Spleen (tissue), 11 donors: ENCODE results near the gene KLK15. TPM values are rescaled to one million over a fixed set of nuclear protein-coding genes. Genes with fewer than 3 reads are reported as not detected.

Experiments
- DNase-seq: peaks from one replicate; pipeline ENCODE4 v3.0.0-alpha.2; 2020
- H3K27ac ChIP-seq, 8 donors: fragments of 200-600 bp; sonication (generic) in 7 of 8; 1 replicate in 4 of 8; 2 replicates in 4 of 8; pipeline versions ENCODE4 v1.5.0 to v1.8.0; 2016 to 2021; ENCODE audit warnings: inconsistent platforms in 4 of 8, mild to moderate bottlenecking in 4 of 8, moderate library complexity in 1 of 8
- H3K27me3 ChIP-seq, 7 donors: fragments of 200-600 bp; sonication (generic) in 6 of 7; replicated peaks in 1 of 7; 1 replicate in 4 of 7; 2 replicates in 3 of 7; pipeline versions ENCODE4 v1.5.0 to v1.8.0; 2016 to 2021; ENCODE audit warnings: inconsistent platforms in 3 of 7, mild to moderate bottlenecking in 1 of 7
- H3K36me3 ChIP-seq, 6 donors: fragments of 200-600 bp; sonication (generic) in 5 of 6; 1 replicate in 4 of 6; 2 replicates in 2 of 6; pipeline versions ENCODE4 v1.5.0 to v1.8.0; 2016 to 2021; ENCODE audit warnings: inconsistent platforms in 2 of 6
- H3K4me1 ChIP-seq, 6 donors: fragments of 200-600 bp; sonication (generic) in 5 of 6; 1 replicate in 3 of 6; 2 replicates in 3 of 6; pipeline versions ENCODE4 v1.5.0 to v1.8.0; 2016 to 2021; ENCODE audit warnings: inconsistent platforms in 3 of 6
- H3K4me3 ChIP-seq, 8 donors: fragments of 200-600 bp; sonication (generic) in 7 of 8; 1 replicate in 4 of 8; 2 replicates in 4 of 8; pipeline versions ENCODE4 v1.5.0 to v1.8.0; 2016 to 2021; ENCODE audit warnings: inconsistent platforms in 4 of 8, mild to moderate bottlenecking in 4 of 8, moderate library complexity in 2 of 8
- H3K9me3 ChIP-seq, 8 donors: fragments of 200-600 bp; sonication (generic) in 7 of 8; 1 replicate in 4 of 8; 2 replicates in 4 of 8; pipeline versions ENCODE4 v1.5.0 to v1.8.0; 2016 to 2021; ENCODE audit warnings: inconsistent platforms in 4 of 8
- CTCF ChIP-seq, 11 experiments: fragments of 200-600 bp in 7 of 11; fragments of 450-650 bp in 4 of 11; sonication (generic) in 4 of 11; IDR thresholded peaks in 8 of 11; conservative IDR thresholded peaks in 3 of 11; 1 replicate in 7 of 11; 2 replicates in 4 of 11; pipeline versions ENCODE4 v1.4.0 to v1.8.0; 2016 to 2021; ENCODE audit warnings: antibody characterized with exemption in 11 of 11, inconsistent platforms in 4 of 11, mild to moderate bottlenecking in 1 of 11
- POLR2A ChIP-seq, 3 donors: fragments of 450-650 bp; IDR thresholded peaks; one replicate each; pipeline ENCODE4 v1.5.1; 2017; ENCODE audit warnings: antibody characterized with exemption in 3 of 3, mild to moderate bottlenecking in 1 of 3
- POLR2AphosphoS5 ChIP-seq, 3 donors: sonication (generic); formaldehyde crosslinking; IDR thresholded peaks; one replicate each; pipeline ENCODE4 v1.5.1; 2017; ENCODE audit warnings: antibody characterized with exemption in 3 of 3
- WGBS, 5 donors: extraction: QIAGEN DNeasy Blood & Tissue Kit in 3 of 5; methylation state at CpG; one replicate each; pipeline versions ENCODE4 v1.1.5 to v1.1.7; 2013 to 2018; 5-methylcytosine and 5-hydroxymethylcytosine counted together
- intact Hi-C: fragments of 100-400 bp; cut with DNase I; formaldehyde crosslinking; loops from one replicate; pipeline ENCODE4 v1.15.0; 2023; ENCODE audit warnings: low total_unique reads
- polyA plus RNA-seq, 3 donors: library from polyadenylated mRNA; stranded (reverse); fragments of 200-250 nt; gene quantifications; one replicate each; pipeline ENCODE4 v1.2.1, GENCODE V29; 2013
- total RNA-seq, 7 donors: library from RNA; depleted of rRNA in 3 of 7; stranded (reverse); fragments of >200 nt in 3 of 7; fragmentation: NEBNext Ultra II Directional in 4 of 7; extraction: Animal tissue kit (Norgen Biotek cat#: 25700) in 4 of 7; gene quantifications; one replicate each; pipeline versions ENCODE4 v1.1.0 to v1.2.1, GENCODE V29; 2016 to 2021
- donor health status: healthy with polysubstance abuse.
- donor health status: DM: no; HTN: no; CAD: no; lungs with moderate emphysema.
- donor health status: DM: no; HTN: no; CAD: no.
- donor health status: Bipolar disorder and iron deficiency.
- donor health status: healthy.
- donor health status: DM: no; HTN: no; CAD: no.
- donor health status: DM: yes; HTN: yes; CAD: no.

The KLK15 gene
- total and polyA plus RNA-seq, 10 donors: 0.07 to 0.13 TPM; not detected in 8

- Histone ChIP-seq H3K27me3 (peaks cover 0 to 33% (median 0%) of the 10 kb centered on the region in 7 donors), H3K4me3 (no peak overlapping the region), H3K4me1 (no peaks in the 10 kb centered on the region), H3K9me3 (peaks cover 3 to 36% (median 28%) of the 10 kb centered on the region in 8 donors), H3K27ac (no peak overlapping the region), H3K36me3 (no peaks in the 10 kb centered on the region)
- TF ChIP-seq POLR2AphosphoS5 (IDR thresholded peaks at IDR 0.05) (no peak), CTCF (IDR thresholded peaks at IDR 0.05 in 8 of 11, conservative IDR thresholded peaks at IDR 0.05 in 3 of 11) (no peak), POLR2A (IDR thresholded peaks at IDR 0.05) (no peak)
- no peak for DNase-seq
- WGBS, 5 donors: 82 to 87% (median 84%) methylated on average over 7 of the region's 7 CpGs
- intact Hi-C loops: no loop called here
Observed at GRCh38 chr19:50843701-50844221, 10.4 kb upstream of the KLK15 start.

GRCh38 chr19:50843205-50843604 lies 9.8 kb upstream of the KLK15 start:
- no peak for DNase-seq
- Histone ChIP-seq H3K36me3 (no peaks in the 10 kb centered on the region), H3K4me1 (no peaks in the 10 kb centered on the region), H3K4me3 (no peak overlapping the region), H3K27me3 (peaks cover 0 to 33% (median 0%) of the 10 kb centered on the region in 7 donors), H3K9me3 (peaks cover 3 to 36% (median 28%) of the 10 kb centered on the region in 8 donors), H3K27ac (no peak overlapping the region)
- TF ChIP-seq POLR2A (IDR thresholded peaks at IDR 0.05) (no peak), CTCF (IDR thresholded peaks at IDR 0.05 in 8 of 11, conservative IDR thresholded peaks at IDR 0.05 in 3 of 11) (no peak), POLR2AphosphoS5 (IDR thresholded peaks at IDR 0.05) (no peak)
- intact Hi-C loops: no loop called here
- 89 to 97% (median 95%) methylated on average over 2 of the region's 2 CpGs for WGBS, 5 donors

- no peak overlapping the region for H3K27ac ChIP-seq
- intact Hi-C loops: no loop called here
- no peaks in the 10 kb centered on the region for H3K36me3 ChIP-seq
- DNase-seq: no peak
- WGBS, 5 donors: 89 to 94% (median 91%) methylated on average over 6 of the region's 6 CpGs
- H3K4me3 ChIP-seq: no peak overlapping the region
- peaks cover 0 to 39% (median 0%) of the 10 kb centered on the region in 7 donors for H3K27me3 ChIP-seq
- H3K4me1 ChIP-seq: no peaks in the 10 kb centered on the region
- peaks cover 3 to 36% (median 28%) of the 10 kb centered on the region in 8 donors for H3K9me3 ChIP-seq
- TF ChIP-seq CTCF (IDR thresholded peaks at IDR 0.05 in 8 of 11, conservative IDR thresholded peaks at IDR 0.05 in 3 of 11) (no peak), POLR2A (IDR thresholded peaks at IDR 0.05) (no peak), POLR2AphosphoS5 (IDR thresholded peaks at IDR 0.05) (no peak)
Observed at GRCh38 chr19:50842130-50842529, 8.8 kb upstream of the KLK15 start.

- no peak overlapping the region for H3K27ac ChIP-seq
- DNase-seq: no peak
- peaks cover 0 to 16% (median 9%) of the 10 kb centered on the region in 6 donors for H3K4me1 ChIP-seq
- TF ChIP-seq CTCF (IDR thresholded peaks at IDR 0.05 in 8 of 11, conservative IDR thresholded peaks at IDR 0.05 in 3 of 11) (no peak), POLR2A (IDR thresholded peaks at IDR 0.05) (no peak), POLR2AphosphoS5 (IDR thresholded peaks at IDR 0.05) (no peak)
- H3K27me3 ChIP-seq: peaks cover 0 to 61% (median 12%) of the 10 kb centered on the region in 7 donors
- intact Hi-C loops: no loop called here
- H3K9me3 ChIP-seq: peaks cover 3 to 36% (median 28%) of the 10 kb centered on the region in 8 donors
- H3K4me3 ChIP-seq: no peak overlapping the region
- WGBS, 5 donors: 73 to 84% (median 78%) methylated on average over 10 of the region's 10 CpGs
- no peaks in the 10 kb centered on the region for H3K36me3 ChIP-seq
Observed at GRCh38 chr19:50839712-50840655, 6.6 kb upstream of the KLK15 start.
